AML-193 (cell line): ENCODE data around the gene HTRA3.
A peak's percentile ranks its signal among the peaks of the same experiment; 100 is the strongest.

Experiments used
- DNase-seq, 2 experiments: peaks; one replicate each; lab custom pipeline; 2025; lab: John Stamatoyannopoulos, UW

Gene HTRA3

GRCh38 chr4:8269535-8270417 lies at the start of gene HTRA3:
HTRA3 (plus strand) TSS chr4:8269754; CDS start chr4:8269969, 215 bp downstream.
- no peak for DNase-seq

- DNase-seq: no peak
Measured at GRCh38 chr4:8220661-8221450, 48.7 kb upstream of the HTRA3 start.

GRCh38 chr4:8221476-8221875 lies 48.1 kb upstream of the HTRA3 start:
- DNase-seq: peak; percentile 55 to 74

- DNase-seq: no peak
Measured at GRCh38 chr4:8221985-8222384, 47.6 kb upstream of the HTRA3 start.

GRCh38 chr4:8222609-8223388 lies 46.8 kb upstream of the HTRA3 start:
- no peak for DNase-seq

- no peak for DNase-seq
Measured at GRCh38 chr4:8224267-8224974, 45.1 kb upstream of the HTRA3 start.

- no peak for DNase-seq
Measured at GRCh38 chr4:8224975-8225625, 44.5 kb upstream of the HTRA3 start.

- no peak for DNase-seq
Measured at GRCh38 chr4:8225706-8226443, 43.7 kb upstream of the HTRA3 start.

- DNase-seq: no peak
Measured at GRCh38 chr4:8227201-8227770, 42.3 kb upstream of the HTRA3 start.

- DNase-seq: no peak
Measured at GRCh38 chr4:8227771-8228318, 41.7 kb upstream of the HTRA3 start.

- no peak for DNase-seq
Measured at GRCh38 chr4:8228319-8229250, 41.0 kb upstream of the HTRA3 start.

- DNase-seq: no peak
Measured at GRCh38 chr4:8229331-8229975, 40.1 kb upstream of the HTRA3 start.

- no peak for DNase-seq
Measured at GRCh38 chr4:8230033-8230432, 39.5 kb upstream of the HTRA3 start.

GRCh38 chr4:8230891-8231290 lies 38.7 kb upstream of the HTRA3 start:
- no peak for DNase-seq

GRCh38 chr4:8231551-8232049 lies 38.0 kb upstream of the HTRA3 start:
- DNase-seq: no peak

GRCh38 chr4:8232748-8233147 lies 36.8 kb upstream of the HTRA3 start:
- DNase-seq: no peak

GRCh38 chr4:8233672-8234484 lies 35.7 kb upstream of the HTRA3 start:
- no peak for DNase-seq
